GM18858 (cell line): Measurements from ENCODE around the gene C3orf70.

ENCODE experiments used
- ATAC-seq: cut with Tn5 transposase; IDR thresholded peaks from one replicate; pipeline ENCODE4 v1.9.1; 2021; ENCODE audit not compliant: unreplicated experiment

C3orf70 gene

GRCh38 chr3:185089343-185089742, 63.5 kb downstream of the C3orf70 start:
- ATAC-seq = no peak

GRCh38 chr3:185087419-185087818, 65.4 kb downstream of the C3orf70 start:
- no peak for ATAC-seq

GRCh38 chr3:185084901-185085300, 68.0 kb downstream of the C3orf70 start:
- no peak for ATAC-seq

- ATAC-seq = no peak
Observed at GRCh38 chr3:185084402-185084801, 68.5 kb downstream of the C3orf70 start.

- no peak for ATAC-seq
Observed at GRCh38 chr3:185082829-185083228, 70.0 kb downstream of the C3orf70 start.

GRCh38 chr3:185082149-185082548, 70.7 kb downstream of the C3orf70 start:
- ATAC-seq = no peak

- ATAC-seq = no peak
Observed at GRCh38 chr3:185081521-185081920, 71.3 kb downstream of the C3orf70 start.

- no peak for ATAC-seq
Observed at GRCh38 chr3:185079625-185080024, 73.2 kb downstream of the C3orf70 start.

- no peak for ATAC-seq
Observed at GRCh38 chr3:185076219-185076618, 76.6 kb downstream of the C3orf70 start.

GRCh38 chr3:185075547-185075946, 77.3 kb downstream of the C3orf70 start:
- no peak for ATAC-seq

GRCh38 chr3:185071287-185071800, 81.5 kb downstream of the C3orf70 start:
- no peak for ATAC-seq

GRCh38 chr3:185070491-185071286, 82.2 kb downstream of the C3orf70 start:
- no peak for ATAC-seq

- no peak for ATAC-seq
Observed at GRCh38 chr3:185069037-185070030, 83.5 kb downstream of the C3orf70 start.

- no peak for ATAC-seq
Observed at GRCh38 chr3:185067173-185067572, 85.7 kb downstream of the C3orf70 start.

GRCh38 chr3:185066251-185066650, 86.6 kb downstream of the C3orf70 start:
- ATAC-seq = no peak

- no peak for ATAC-seq
Observed at GRCh38 chr3:185065059-185065458, 87.8 kb downstream of the C3orf70 start.

GRCh38 chr3:185063431-185063830, 89.4 kb downstream of the C3orf70 start:
- no peak for ATAC-seq

GRCh38 chr3:185062191-185062590, 90.7 kb downstream of the C3orf70 start:
- ATAC-seq = no peak

GRCh38 chr3:185060655-185061054, 92.2 kb downstream of the C3orf70 start:
- no peak for ATAC-seq

- no peak for ATAC-seq
Observed at GRCh38 chr3:185059766-185060165, 93.1 kb downstream of the C3orf70 start.

GRCh38 chr3:185058796-185059195, 94.1 kb downstream of the C3orf70 start:
- no peak for ATAC-seq

- ATAC-seq = no peak
Observed at GRCh38 chr3:185057829-185058228, 95.0 kb downstream of the C3orf70 start.
